Measurements from ENCODE around the gene TOMM7.
A peak's percentile ranks its signal among the peaks of the same experiment; 100 is the strongest.

Gene TOMM7

DNA sequence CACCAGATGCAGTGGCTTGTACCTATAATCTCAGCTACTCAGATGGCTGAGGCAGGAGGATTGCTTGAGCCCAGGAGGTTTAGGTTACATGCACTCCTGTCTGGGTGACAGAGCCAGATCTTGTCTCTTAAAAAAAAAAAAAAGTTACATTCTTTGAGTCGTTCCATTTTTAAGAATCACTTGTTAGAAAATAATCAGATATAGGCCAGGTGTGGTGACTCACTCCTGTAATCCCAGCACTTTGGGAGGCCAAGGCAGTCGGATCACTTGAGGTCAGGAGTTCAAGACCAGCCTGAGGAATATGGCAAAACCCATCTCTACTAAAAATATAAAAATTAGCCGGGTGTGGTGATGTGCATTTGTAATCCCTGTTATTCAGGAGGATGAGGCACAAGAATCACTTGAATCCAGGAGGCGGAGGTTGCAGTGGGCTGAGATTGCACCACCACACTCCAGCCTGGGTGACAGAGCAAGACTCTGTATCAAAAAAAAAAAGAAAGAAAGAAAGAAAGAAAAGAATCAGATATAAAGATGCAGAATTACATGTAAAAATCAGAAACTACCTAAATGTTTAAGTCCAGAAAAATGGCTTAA, 42.8 kb downstream of the TOMM7 start:
- peak; percentile 12 for DNase-seq

DNA sequence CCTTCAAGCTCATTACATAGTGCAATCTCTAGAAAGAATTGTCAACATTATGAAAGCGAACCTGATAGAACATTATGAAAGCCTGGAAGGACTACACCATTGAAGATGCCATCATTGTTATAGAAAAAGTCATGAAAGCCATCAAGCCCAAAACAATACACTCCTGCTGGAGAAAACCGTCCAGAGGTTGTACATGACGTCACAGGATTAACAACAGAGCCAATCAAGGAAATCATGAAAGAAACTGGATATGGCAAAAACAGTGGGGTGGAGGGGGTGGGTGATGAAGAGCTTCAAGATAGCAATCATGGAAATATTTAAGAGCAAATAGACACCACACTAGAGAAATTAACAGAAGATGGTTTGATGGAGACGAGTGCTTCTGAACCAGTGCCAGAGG, 45.7 kb downstream of the TOMM7 start:
- DNase-seq: no peak

DNA sequence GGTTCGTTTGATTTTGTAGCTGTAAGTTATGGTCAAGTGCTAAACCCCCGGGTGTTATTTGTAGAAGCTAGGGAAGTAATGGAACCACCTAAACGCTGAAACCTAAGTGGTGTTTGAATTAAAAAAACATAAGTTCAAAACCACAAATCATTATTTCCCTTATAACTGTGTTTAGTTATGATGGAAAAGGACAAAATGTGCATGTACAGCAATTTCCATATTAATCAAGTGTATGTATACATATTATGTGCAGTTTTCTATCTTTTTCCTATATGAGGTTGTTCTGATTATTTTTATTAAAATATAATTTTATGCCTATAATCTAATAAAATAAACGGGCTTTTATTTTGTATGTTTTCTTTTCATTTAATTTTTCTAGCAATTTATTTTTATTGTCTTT, 49.8 kb downstream of the TOMM7 start:
- no peak for DNase-seq

DNA sequence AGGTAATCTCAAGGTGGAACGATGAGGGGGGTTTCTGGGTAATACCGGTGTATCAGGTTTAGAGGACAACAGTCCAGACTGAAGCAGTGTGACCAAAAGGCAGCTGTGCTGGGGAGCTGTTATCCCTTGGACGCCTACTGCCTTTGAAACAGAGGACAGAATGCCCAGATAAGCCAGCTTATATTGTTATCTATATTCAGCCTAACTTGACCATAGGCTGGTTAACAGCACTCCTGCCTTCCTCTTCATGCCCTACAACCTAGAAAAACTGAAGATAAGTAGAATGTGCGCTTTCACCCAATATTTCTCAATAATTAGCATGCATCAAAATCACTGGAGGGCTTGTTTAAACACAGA, 50.8 kb downstream of the TOMM7 start:
- no peak for DNase-seq

DNA sequence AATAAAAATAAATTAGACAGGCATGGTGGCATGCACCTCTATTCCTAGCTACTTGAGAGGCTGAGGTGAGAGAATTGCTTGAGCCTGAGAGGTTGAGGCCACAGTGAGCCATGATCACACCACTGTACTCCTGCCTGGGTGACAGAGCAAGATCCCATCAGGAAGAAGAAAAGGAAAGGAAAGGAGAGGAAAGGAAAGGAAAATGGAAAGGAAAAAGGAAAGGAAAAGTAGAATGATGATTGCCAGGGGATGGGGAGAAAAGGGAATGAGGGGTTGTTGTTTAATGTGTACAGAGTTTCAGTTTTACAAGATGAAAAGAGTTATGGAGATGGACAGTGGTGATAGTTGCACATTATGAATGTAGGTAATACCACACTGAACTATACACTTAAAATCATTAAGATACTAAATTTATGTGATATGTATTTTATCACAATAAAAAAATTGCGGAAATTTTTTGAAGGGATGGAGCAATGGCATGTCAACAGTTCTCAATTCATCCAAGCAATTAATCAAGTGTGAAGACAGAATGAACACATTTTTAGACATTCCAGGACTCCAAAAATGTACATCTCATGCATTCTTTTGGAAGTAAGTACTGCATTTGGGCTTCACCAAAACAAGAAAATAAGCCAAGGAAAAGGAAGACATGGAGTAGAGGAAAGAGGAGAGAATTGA, 51.3 kb downstream of the TOMM7 start:
- DNase-seq: no peak

DNA sequence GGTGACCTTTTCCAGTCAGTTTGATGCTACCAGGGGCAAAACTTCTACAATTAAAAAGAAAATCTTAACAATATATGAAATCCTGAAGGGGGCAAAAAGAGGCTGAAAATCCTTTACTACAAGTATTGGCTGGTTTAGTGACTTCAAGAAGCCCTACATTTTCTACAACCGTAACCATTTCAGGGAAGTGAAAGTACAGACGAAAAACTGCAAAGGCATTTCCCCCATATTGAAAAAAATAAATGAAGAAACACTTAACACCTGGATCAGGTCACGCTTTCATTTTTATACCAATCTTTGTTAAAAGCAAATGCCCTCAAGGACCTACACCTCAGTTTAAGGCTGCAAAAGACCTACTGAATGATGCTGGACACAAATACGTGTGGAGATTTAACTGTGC, 57.0 kb downstream of the TOMM7 start:
- no peak for DNase-seq
